HEK293 (cell line): ENCODE data around the gene BDH1.

Source experiments
- CTCF ChIA-PET: fragments of 350-600 bp; formaldehyde crosslinking; extraction: SDS; loops from one replicate; lab custom pipeline; 2021; ENCODE audit warnings: antibody characterized with exemption; lab: Yijun Ruan, JAX
- POLR2A ChIA-PET: fragments of 300-600 bp; formaldehyde crosslinking; extraction: SDS; loops from one replicate; lab custom pipeline; 2020; ENCODE audit warnings: antibody characterized with exemption, inconsistent platforms; lab: Yijun Ruan, JAX
- H3K27ac ChIP-seq: fragments of 200-500 bp; sonication (Bioruptor generic); 2 replicates; pipeline ENCODE4 v1.5.1; 2014; ENCODE audit warnings: low read depth, low read length, control low read depth, inconsistent platforms; ENCODE audit errors: extremely low read depth
- H3K36me3 ChIP-seq, 2 experiments: fragments of 200-500 bp in 1 of 2; sonication (Bioruptor generic) in 1 of 2; 1 replicate in 1 of 2; 2 replicates in 1 of 2; pipeline ENCODE4 v1.5.1; 2014 to 2017; ENCODE audit warnings: inconsistent platforms in 2 of 2, low read length in 2 of 2; ENCODE audit not compliant: control insufficient read depth in 2 of 2, insufficient read depth in 1 of 2
- H3K4me1 ChIP-seq: fragments of 200-500 bp; sonication (Bioruptor generic); 2 replicates; pipeline ENCODE4 v1.5.1; 2014; ENCODE audit warnings: mild to moderate bottlenecking, low read length, inconsistent platforms; ENCODE audit not compliant: control insufficient read depth, insufficient read depth
- H3K4me3 ChIP-seq: 2 replicates; pipeline ENCODE4 v1.5.1; 2011; ENCODE audit warnings: low read depth, mild to moderate bottlenecking, control low read depth, low read length, moderate library complexity
- H3K9me3 ChIP-seq: fragments of 200-500 bp; sonication (Bioruptor generic); 2 replicates; pipeline ENCODE4 v1.5.1; 2014; ENCODE audit warnings: low read depth, low read length, inconsistent platforms; ENCODE audit not compliant: control insufficient read depth, insufficient read depth
- AEBP2 ChIP-seq: fragments of 450-650 bp; formaldehyde crosslinking; IDR thresholded peaks from 2 replicates; pipeline ENCODE4 v1.5.1; 2016; ENCODE audit warnings: missing biosample characterization, missing genetic modification characterization, borderline replicate concordance
- CTCF ChIP-seq: fragments of 450-650 bp; formaldehyde crosslinking; IDR thresholded peaks from 2 replicates; pipeline ENCODE4 v1.5.1; 2016; ENCODE audit warnings: missing biosample characterization, missing genetic modification characterization
- HOXA7 ChIP-seq: sonication (generic); formaldehyde crosslinking; IDR thresholded peaks from 2 replicates; pipeline ENCODE4 v1.8.1; 2022; ENCODE audit warnings: missing genetic modification reagents, borderline replicate concordance
- HOXD13 ChIP-seq: sonication (generic); formaldehyde crosslinking; IDR thresholded peaks from 2 replicates; pipeline ENCODE4 v1.8.0; 2022; ENCODE audit warnings: missing genetic modification reagents, borderline replicate concordance
- RBAK ChIP-seq: fragments of 450-650 bp; formaldehyde crosslinking; IDR thresholded peaks from 2 replicates; pipeline ENCODE4 v1.5.1; 2016; ENCODE audit warnings: missing biosample characterization, missing genetic modification characterization
- REPIN1 ChIP-seq: fragments of 450-650 bp; formaldehyde crosslinking; IDR thresholded peaks from 2 replicates; pipeline ENCODE4 v1.5.1; 2017; ENCODE audit warnings: missing biosample characterization, missing genetic modification characterization, low read depth
- SP3 ChIP-seq: fragments of 450-650 bp; formaldehyde crosslinking; IDR thresholded peaks from 2 replicates; pipeline ENCODE4 v1.5.1; 2016; ENCODE audit warnings: missing biosample characterization, missing genetic modification characterization
- SP7 ChIP-seq: fragments of 450-650 bp; formaldehyde crosslinking; IDR thresholded peaks from 2 replicates; pipeline ENCODE4 v1.5.1; 2016; ENCODE audit warnings: missing biosample characterization, missing genetic modification characterization
- ZFHX2 ChIP-seq: fragments of 450-650 bp; formaldehyde crosslinking; conservative IDR thresholded peaks from 2 replicates; pipeline ENCODE4 v1.5.1; 2016; ENCODE audit warnings: missing biosample characterization, missing genetic modification characterization
- ZFP3 ChIP-seq: fragments of 450-650 bp; formaldehyde crosslinking; IDR thresholded peaks from 2 replicates; pipeline ENCODE4 v1.5.1; 2016; ENCODE audit warnings: low read depth, missing biosample characterization, missing genetic modification characterization
- ZNF133 ChIP-seq: fragments of 450-650 bp; formaldehyde crosslinking; IDR thresholded peaks from 2 replicates; pipeline ENCODE4 v1.5.1; 2016; ENCODE audit warnings: missing biosample characterization, missing genetic modification characterization
- ZNF26 ChIP-seq: fragments of 450-650 bp; formaldehyde crosslinking; IDR thresholded peaks from 2 replicates; pipeline ENCODE4 v1.5.1; 2016; ENCODE audit warnings: missing biosample characterization, missing genetic modification characterization
- ZNF266 ChIP-seq: fragments of 450-650 bp; formaldehyde crosslinking; IDR thresholded peaks from 2 replicates; pipeline ENCODE4 v1.5.1; 2016; ENCODE audit warnings: missing biosample characterization, missing genetic modification characterization, low read depth
- ZNF350 ChIP-seq: fragments of 450-650 bp; formaldehyde crosslinking; IDR thresholded peaks from 2 replicates; pipeline ENCODE4 v1.5.0; 2017; ENCODE audit warnings: missing biosample characterization, mild to moderate bottlenecking, missing genetic modification characterization
- ZNF391 ChIP-seq: fragments of 450-650 bp; formaldehyde crosslinking; IDR thresholded peaks from 2 replicates; pipeline ENCODE4 v1.5.1; 2016; ENCODE audit warnings: low read depth, missing biosample characterization, missing genetic modification characterization, borderline replicate concordance
- ZNF416 ChIP-seq: fragments of 450-650 bp; formaldehyde crosslinking; IDR thresholded peaks from 2 replicates; pipeline ENCODE4 v1.5.1; 2016; ENCODE audit warnings: missing biosample characterization, missing genetic modification characterization
- ZNF48 ChIP-seq: fragments of 450-650 bp; formaldehyde crosslinking; IDR thresholded peaks from 2 replicates; pipeline ENCODE4 v1.5.1; 2016; ENCODE audit warnings: missing biosample characterization, missing genetic modification characterization
- ZNF521 ChIP-seq: fragments of 450-650 bp; formaldehyde crosslinking; IDR thresholded peaks from 2 replicates; pipeline ENCODE4 v1.5.1; 2017; ENCODE audit warnings: missing biosample characterization, mild to moderate bottlenecking, missing genetic modification characterization
- ZNF645 ChIP-seq: fragments of 450-650 bp; formaldehyde crosslinking; IDR thresholded peaks from 2 replicates; pipeline ENCODE4; 2016; ENCODE audit warnings: missing biosample characterization, missing genetic modification characterization
- ZNF658 ChIP-seq: fragments of 450-650 bp; formaldehyde crosslinking; IDR thresholded peaks from 2 replicates; pipeline ENCODE4; 2016; ENCODE audit warnings: missing biosample characterization, missing genetic modification characterization
- ZNF76 ChIP-seq: fragments of 450-650 bp; formaldehyde crosslinking; IDR thresholded peaks from 2 replicates; pipeline ENCODE4; 2016; ENCODE audit warnings: low read depth, missing biosample characterization, missing genetic modification characterization, borderline replicate concordance
- ZNF843 ChIP-seq: fragments of 450-650 bp; formaldehyde crosslinking; IDR thresholded peaks from 2 replicates; pipeline ENCODE4 v1.5.1; 2016; ENCODE audit warnings: missing biosample characterization, missing genetic modification characterization
- ZSCAN5A ChIP-seq: fragments of 450-650 bp; formaldehyde crosslinking; IDR thresholded peaks from 2 replicates; pipeline ENCODE4 v1.5.1; 2016; ENCODE audit warnings: missing biosample characterization, missing genetic modification characterization

Gene BDH1

GRCh38 chr3:197578376-197578775 is 22.6 kb upstream of the BDH1 start:
- ChIA-PET CTCF (interaction anchor here (0.7 kb wide), 1 partner anchor 35 kb away, joined by 4 read pairs; no protein-coding TSS in a partner anchor), POLR2A (no interaction called here)
- no peak for TF ChIP-seq ZNF645
- no peak for TF ChIP-seq SP3 (tag by site-specific recombination)
- no peak for TF ChIP-seq ZNF416 (tag by site-specific recombination)
- TF ChIP-seq ZNF26 (tag by site-specific recombination): no peak
- no peak for TF ChIP-seq ZNF350 (tag by site-specific recombination)
- no peak for TF ChIP-seq ZFHX2 (tag by site-specific recombination)
- no peak for TF ChIP-seq ZNF266 (tag by site-specific recombination)
- no peak for TF ChIP-seq REPIN1 (tag by site-specific recombination)
- no peak for TF ChIP-seq ZNF521 (tag by site-specific recombination)
- TF ChIP-seq HOXA7 (CRISPR knock-in tag): no peak
- TF ChIP-seq AEBP2: no peak
- no peak for TF ChIP-seq ZNF843 (tag by site-specific recombination)
- TF ChIP-seq RBAK: no peak
- TF ChIP-seq ZNF133 (tag by site-specific recombination): no peak
- TF ChIP-seq ZNF391 (tag by site-specific recombination): no peak
- no peak for TF ChIP-seq SP7
- TF ChIP-seq HOXD13 (CRISPR knock-in tag): no peak
- TF ChIP-seq ZNF76 (tag by site-specific recombination): no peak
- Histone ChIP-seq H3K27ac (no peak overlapping the region), H3K4me1 (no peaks in the 10 kb centered on the region), H3K36me3 (no peaks in the 10 kb centered on the region), H3K9me3 (no peaks in the 10 kb centered on the region), H3K4me3 (no peak overlapping the region)

GRCh38 chr3:197577366-197578074 is 21.8 kb upstream of the BDH1 start:
- H3K4me1 ChIP-seq: no peaks in the 10 kb centered on the region
- H3K4me3 ChIP-seq: no peak overlapping the region
- TF ChIP-seq ZNF133 (tag by site-specific recombination) (no peak), ZNF48 (tag by site-specific recombination) (no peak), CTCF (tag by site-specific recombination) (no peak), ZNF658 (tag by site-specific recombination) (no peak), REPIN1 (tag by site-specific recombination) (no peak), ZSCAN5A (no peak), ZFP3 (no peak)
- POLR2A ChIA-PET: no interaction called here
- CTCF ChIA-PET: interaction anchor here (0.7 to 1.1 kb wide), 2 partner anchors 22 to 34 kb away, joined by 3 to 4 read pairs; no protein-coding TSS in a partner anchor
- no peaks in the 10 kb centered on the region for H3K36me3 ChIP-seq
- H3K9me3 ChIP-seq: no peaks in the 10 kb centered on the region
- H3K27ac ChIP-seq: no peak overlapping the region
